HEK293T (cell line): ENCODE measurements around the gene PANK4.

Experiments used
- BHLHE40 ChIP-seq: fragments of 450-650 bp; IDR thresholded peaks from 2 replicates; pipeline ENCODE4 v1.6.1; 2016; ENCODE audit warnings: mild to moderate bottlenecking, moderate library complexity, borderline replicate concordance
- ELF4 ChIP-seq: fragments of 450-650 bp; IDR thresholded peaks from 2 replicates; pipeline ENCODE4 v1.6.1; 2017; ENCODE audit warnings: antibody characterized with exemption
- FOXA1 ChIP-seq: fragments of 450-650 bp; IDR thresholded peaks from 2 replicates; pipeline ENCODE4 v1.6.1; 2016; ENCODE audit warnings: mild to moderate bottlenecking
- FOXM1 ChIP-seq: fragments of 450-650 bp; IDR thresholded peaks from 2 replicates; pipeline ENCODE4 v1.6.1; 2017; ENCODE audit warnings: mild to moderate bottlenecking, borderline replicate concordance
- L3MBTL2 ChIP-seq: fragments of 450-650 bp; conservative IDR thresholded peaks from 2 replicates; pipeline ENCODE4 v1.6.1; 2016; ENCODE audit warnings: mild to moderate bottlenecking
- NFRKB ChIP-seq: fragments of 450-650 bp; IDR thresholded peaks from 2 replicates; pipeline ENCODE4 v1.6.1; 2016; ENCODE audit warnings: mild to moderate bottlenecking, moderate library complexity
- SP1 ChIP-seq: fragments of 450-650 bp; IDR thresholded peaks from 2 replicates; pipeline ENCODE4 v1.6.1; 2017
- SUZ12 ChIP-seq: fragments of 450-650 bp; IDR thresholded peaks from 2 replicates; pipeline ENCODE4 v1.6.1; 2016; ENCODE audit warnings: mild to moderate bottlenecking
- TARDBP ChIP-seq: fragments of 450-650 bp; IDR thresholded peaks from 2 replicates; pipeline ENCODE4 v1.6.1; 2016

GRCh38 chr1:2558861-2559260 lies 32.5 kb upstream of the PANK4 start:
- no peak for TF ChIP-seq ELF4
- TF ChIP-seq TARDBP: no peak
- TF ChIP-seq SP1: no peak
- no peak for TF ChIP-seq NFRKB
- no peak for TF ChIP-seq FOXA1
- TF ChIP-seq FOXM1: no peak
- TF ChIP-seq SUZ12: no peak
- no peak for TF ChIP-seq BHLHE40
- TF ChIP-seq L3MBTL2: no peak
